Activated naive CD4-positive, alpha-beta T cell treated with Interleukin-2 at 50 U/mL for 16 hours (primary cell): ENCODE results near the gene HLA-F.

Experiments used
- DNase-seq: peaks from one replicate; pipeline ENCODE4 v3.0.0-alpha.2; 2020

The HLA-F gene

DNA sequence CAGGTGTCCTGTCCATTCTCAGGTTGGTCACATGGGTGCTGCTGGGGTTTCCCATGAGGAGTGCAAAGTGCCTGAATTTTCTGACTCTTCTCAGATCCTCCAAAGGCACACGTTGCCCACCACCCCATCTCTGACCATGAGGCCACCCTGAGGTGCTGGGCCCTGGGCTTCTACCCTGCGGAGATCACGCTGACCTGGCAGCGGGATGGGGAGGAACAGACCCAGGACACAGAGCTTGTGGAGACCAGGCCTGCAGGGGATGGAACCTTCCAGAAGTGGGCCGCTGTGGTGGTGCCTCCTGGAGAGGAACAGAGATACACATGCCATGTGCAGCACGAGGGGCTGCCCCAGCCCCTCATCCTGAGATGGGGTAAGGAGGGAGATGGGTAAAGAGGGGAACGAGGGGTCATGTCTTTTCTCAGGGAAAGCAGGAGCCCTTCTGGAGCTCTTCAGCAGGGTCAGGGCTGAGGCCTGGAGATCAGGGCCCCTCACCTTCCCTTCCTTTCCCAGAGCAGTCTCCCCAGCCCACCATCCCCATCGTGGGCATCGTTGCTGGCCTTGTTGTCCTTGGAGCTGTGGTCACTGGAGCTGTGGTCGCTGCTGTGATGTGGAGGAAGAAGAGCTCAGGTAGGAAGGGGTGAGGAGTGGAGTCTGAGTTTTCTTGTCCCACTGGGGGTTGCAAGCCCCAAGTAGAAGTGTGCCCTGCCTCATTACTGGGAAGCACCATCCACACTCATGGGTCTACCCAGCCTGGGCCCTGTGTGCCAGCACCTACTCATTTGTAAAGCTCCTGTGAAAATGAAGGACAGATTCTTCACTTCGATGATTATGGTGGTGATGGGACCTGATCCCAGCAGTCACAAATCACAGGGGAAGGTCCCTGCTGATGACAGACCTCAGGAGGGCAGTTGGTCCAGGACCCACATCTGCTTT, 2.0 kb downstream of the HLA-F start:
- no peak for DNase-seq

DNA sequence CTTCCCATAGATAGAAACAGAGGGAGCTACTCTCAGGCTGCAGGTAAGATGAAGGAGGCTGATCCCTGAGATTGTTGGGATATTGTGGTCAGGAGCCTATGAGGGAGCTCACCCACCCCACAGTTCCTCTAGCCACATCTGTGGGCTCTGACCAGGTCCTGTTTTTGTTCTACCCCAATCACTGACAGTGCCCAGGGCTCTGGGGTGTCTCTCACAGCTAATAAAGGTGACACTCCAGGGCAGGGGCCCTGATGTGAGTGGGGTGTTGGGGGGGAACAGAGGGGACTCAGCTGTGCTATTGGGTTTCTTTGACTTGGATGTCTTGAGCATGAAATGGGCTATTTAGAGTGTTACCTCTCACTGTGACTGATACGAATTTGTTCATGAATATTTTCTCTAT, 2.8 kb downstream of the HLA-F start:
- no peak for DNase-seq

- DNase-seq = no peak
Observed at GRCh38 chr6:29726571-29727194, 3.4 kb downstream of the HLA-F start.

GRCh38 chr6:29727637-29728036, 4.4 kb downstream of the HLA-F start:
- no peak for DNase-seq

DNA sequence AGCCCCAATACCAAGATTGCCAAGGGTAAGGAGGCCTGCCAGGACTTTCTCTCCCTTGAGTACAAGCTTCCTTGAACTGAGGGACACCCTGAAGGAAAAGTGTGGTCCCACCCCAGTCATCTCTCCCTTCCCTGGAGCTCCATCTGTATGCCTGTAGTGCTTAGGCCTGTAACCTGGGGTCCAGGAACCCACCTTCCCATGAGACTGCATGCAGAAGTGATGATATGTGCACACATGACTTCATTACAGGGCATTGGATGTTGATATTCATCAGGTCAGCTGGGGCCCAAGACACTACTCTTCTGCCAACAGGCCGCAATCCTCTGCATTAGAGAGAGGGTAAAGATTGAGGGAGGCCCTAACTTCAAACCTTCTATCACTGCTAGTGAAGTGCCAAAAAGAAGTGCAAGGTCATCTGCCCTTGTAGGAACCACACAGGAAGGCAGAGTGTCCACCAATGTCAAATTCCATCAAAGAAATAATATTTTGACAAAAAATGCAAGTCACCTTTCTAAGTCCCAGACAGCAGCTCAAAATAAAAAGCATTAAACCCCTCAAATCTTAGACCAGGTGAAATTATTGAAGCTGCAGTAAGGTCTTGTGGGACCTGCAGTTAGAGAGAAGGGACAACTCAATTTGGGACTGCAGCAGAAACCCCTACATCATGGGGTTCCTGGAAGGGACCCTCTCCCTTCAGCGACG, 5.1 kb downstream of the HLA-F start:
- no peak for DNase-seq

- no peak for DNase-seq
Observed at GRCh38 chr6:29728875-29729270, 5.6 kb downstream of the HLA-F start.

DNA sequence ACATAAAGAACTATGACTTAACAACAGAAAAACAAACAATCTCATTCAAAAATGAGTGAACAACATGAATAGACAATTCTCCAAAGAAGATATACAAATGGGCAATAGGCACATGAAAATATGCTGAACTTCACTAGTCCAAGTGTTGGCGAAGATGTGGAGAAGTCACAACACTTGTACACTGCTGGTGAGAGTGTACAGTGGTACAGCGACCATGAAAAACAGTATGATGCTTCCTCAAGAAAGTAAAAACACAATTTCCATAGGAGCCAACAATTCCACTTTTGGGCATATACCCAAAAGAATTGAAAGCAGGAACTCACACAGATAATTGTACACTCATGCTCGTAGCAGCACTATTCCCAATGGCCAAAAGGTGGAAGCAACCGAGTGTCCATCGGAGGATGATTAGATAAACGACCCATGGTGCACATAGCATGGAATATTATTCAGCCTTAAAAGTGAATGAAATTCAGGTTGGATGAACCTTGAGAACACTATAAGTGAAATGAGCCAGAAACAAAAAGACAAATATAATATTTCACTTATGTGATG, 6.6 kb downstream of the HLA-F start:
- DNase-seq = no peak

GRCh38 chr6:29730575-29731126, 7.4 kb downstream of the HLA-F start:
- no peak for DNase-seq

DNA sequence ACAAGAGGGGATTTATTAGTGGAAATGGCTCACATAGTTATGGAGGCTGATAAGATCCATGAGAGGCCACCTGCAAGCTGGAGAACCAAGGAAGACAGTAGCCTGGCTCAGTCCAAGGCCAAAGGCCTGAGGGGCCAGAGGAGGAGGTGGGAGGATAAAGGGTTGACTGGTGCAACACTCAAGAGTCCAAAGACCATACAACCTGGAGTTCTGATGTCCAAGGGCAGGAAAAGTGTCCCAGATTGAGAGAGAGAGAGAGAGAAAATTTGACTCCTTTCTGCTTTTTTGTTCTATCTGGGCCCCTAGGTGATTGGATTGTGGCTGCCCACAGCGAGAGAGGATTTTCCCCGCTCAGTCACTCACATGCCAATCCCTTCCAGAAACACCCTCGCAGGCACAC, 8.0 kb downstream of the HLA-F start:
- no peak for DNase-seq

DNA sequence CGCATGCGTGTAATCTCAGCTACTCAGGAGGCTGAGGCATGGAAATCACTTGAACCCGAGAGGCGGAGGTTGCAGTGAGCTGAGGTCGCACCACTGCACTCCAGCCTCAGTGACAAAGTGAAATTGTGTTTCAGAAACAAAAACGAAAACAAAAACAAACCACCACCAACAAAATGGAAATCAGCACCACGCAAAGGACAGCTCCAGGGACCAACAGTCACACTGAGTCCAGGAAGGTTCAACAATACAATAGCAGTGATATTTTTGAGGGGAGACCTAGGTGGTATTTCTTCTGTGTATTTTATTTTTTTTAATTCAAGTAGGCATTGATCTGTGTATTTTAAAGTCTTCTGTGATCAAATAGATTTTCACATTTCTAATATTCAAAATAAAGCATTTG, 9.8 kb downstream of the HLA-F start:
- no peak for DNase-seq

DNA sequence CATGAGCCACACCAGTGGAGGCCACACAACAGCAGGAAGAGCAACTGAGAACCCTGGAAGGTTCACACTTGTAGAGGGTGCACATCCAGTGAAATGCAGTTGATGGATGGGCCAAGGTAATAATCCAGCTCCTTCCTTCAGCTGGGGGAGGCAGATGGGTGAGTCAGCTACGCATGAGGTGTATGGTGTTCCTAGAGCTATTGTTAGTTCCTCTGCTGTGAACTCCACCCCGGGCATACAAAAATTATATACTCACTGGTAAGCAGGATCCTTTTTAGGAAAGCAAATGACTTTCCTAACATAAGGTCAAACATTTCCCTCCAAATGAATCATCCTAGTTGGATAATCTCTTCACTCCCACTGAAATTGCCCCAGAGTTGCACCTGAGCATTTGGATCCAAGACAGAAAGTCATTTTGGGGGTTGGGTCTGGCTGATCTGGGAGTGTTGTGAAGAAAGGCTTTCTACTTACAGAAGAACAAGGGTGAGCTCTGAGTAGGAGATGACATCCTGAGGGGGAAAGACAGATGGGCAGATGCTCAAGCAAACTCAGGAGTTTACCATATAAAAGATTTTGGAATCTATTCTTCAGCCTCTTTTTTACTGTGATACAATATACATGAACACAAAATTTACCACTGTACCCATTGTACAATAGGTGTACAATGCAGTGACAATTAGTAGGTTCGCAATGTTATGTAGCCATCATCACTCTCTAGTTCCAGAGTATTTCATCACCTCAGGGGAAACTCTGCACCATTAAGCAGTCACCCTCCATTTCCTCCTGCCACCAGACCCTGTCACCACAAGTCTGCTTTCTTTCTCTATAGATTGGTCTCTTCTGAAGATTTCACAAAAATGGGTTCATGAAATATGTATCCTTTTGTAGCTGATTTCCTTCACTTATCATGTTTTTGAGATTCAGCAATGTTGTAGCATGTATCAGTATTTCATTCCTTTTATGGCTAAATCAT, 11.1 kb downstream of the HLA-F start:
- no peak for DNase-seq

DNA sequence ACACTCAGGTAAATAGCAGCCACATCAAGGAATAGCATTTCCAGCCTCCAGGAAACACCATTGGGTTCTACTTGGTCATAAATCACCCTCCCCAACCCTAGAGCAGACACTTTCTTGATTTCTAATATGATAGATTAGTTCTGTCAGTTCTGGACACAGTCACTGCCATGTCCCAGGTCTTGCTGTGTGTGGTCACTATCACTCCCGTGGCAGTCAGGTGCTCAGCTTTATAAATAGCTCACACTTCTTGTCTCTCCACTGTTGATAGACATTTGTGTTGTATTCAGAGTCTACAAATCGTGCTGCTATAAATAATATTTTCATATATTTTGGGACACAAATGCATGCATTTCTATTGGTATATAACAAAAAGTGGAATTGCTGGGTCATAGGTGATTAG, 13.3 kb downstream of the HLA-F start:
- DNase-seq = no peak

- peak; percentile 71 for DNase-seq
Observed at GRCh38 chr6:29737707-29738630, 14.7 kb downstream of the HLA-F start.

DNA sequence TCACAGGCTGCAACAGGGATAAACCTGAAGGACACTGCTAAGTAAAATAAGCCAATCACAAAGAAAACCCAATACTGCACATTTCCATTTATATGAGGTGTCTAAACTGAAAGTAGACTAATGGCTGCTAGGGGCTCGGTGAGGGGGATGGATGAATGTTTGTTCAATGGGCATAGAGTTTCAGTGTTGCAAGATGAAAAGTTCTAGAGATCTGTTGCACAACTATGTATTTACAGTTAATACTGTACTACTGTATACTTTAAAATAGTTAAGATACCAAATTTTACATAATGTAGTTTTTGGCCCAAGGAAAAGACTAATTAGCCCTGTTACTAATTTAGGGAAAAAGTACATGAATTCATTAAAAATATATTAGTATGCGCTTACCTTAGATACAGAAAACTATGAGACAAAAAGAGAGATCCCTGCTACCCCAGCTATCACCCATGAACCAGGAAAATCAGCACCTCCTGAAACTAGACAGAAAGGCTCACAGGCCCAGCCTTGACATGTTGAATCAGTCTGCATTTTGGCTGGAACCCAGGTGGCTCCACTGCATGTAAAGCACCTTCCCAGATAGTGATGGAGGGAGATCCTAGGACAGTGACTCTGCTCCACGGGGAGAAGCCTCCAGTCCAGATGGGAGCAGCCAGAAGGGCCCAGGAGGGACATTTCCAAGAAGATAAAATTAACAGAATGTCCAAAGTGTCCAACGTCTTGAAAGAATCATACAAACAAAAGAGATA, 16.1 kb downstream of the HLA-F start:
- DNase-seq = no peak

- no peak for DNase-seq
Observed at GRCh38 chr6:29739882-29740261, 16.6 kb downstream of the HLA-F start.

GRCh38 chr6:29741592-29741991, 18.4 kb downstream of the HLA-F start:
- DNase-seq = no peak

- DNase-seq = no peak
Observed at GRCh38 chr6:29742127-29742526, 18.9 kb downstream of the HLA-F start.

DNA sequence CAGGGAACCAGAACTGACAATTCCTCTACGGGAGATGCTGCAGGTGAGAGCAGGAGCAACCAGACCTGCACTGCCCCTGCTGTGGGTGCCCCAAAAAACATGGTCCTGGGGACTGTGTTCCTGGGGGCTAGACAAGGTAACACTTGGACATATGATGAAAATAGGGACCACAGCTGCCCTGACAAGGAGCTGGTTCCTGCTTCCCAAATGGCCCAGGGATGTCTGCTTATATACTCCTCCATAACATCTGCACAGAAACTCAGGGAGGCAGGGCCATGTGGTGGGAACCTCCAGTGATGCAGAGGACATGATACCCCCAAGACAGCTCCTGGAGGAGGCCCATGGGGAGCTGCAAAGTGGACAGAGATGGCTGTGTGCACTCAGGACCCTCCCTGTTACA, 19.8 kb downstream of the HLA-F start:
- no peak for DNase-seq

GRCh38 chr6:29743568-29743967, 20.3 kb downstream of the HLA-F start:
- DNase-seq = no peak

DNA sequence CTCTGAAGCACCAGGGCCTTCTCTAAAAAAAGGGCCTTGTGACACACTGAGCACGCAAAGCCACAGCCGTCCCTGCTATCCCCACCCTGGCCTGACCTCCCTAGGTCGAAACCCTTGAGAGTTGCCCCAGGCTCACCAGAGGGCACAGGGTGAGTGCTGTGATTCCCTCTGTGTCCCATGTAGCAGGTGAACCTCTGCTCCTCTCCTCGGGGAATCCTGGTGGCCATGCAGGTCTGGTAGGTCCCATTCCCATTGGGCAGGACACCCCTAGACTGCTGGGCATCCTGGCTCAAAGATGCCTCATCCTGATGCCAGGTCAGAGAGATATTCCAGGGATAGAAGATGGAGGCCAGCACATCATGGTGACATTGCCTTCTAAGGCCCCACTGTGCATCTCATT, 20.9 kb downstream of the HLA-F start:
- DNase-seq = no peak
